IPS-15b (cell line): ENCODE data around the gene DUSP21.
"Not testable (repeated sequence)": the region's sequence is repeated elsewhere in the genome, so short reads cannot be mapped to it uniquely, and the experiment has no call there.

Experiments
- H3K27me3 ChIP-seq: one replicate; pipeline ENCODE4 v1.6.1; 2013; ENCODE audit warnings: low read length; ENCODE audit not compliant: control insufficient read depth, insufficient read depth
- H3K36me3 ChIP-seq: one replicate; pipeline ENCODE4 v1.6.1; 2013; ENCODE audit warnings: low read length; ENCODE audit not compliant: control insufficient read depth, insufficient read depth
- H3K4me1 ChIP-seq: one replicate; pipeline ENCODE4 v1.6.1; 2013; ENCODE audit warnings: mild to moderate bottlenecking, low read length; ENCODE audit not compliant: control insufficient read depth, insufficient read depth
- H3K4me3 ChIP-seq: one replicate; pipeline ENCODE4 v1.5.1; 2013; ENCODE audit warnings: low read depth, low read length
- H3K9ac ChIP-seq: one replicate; pipeline ENCODE4 v1.6.1; 2013; ENCODE audit warnings: low read depth, mild to moderate bottlenecking, low read length
- H3K9me3 ChIP-seq: one replicate; pipeline ENCODE4 v1.6.1; 2013; ENCODE audit warnings: mild to moderate bottlenecking, low read length; ENCODE audit not compliant: control insufficient read depth, insufficient read depth

The DUSP21 gene

DNA sequence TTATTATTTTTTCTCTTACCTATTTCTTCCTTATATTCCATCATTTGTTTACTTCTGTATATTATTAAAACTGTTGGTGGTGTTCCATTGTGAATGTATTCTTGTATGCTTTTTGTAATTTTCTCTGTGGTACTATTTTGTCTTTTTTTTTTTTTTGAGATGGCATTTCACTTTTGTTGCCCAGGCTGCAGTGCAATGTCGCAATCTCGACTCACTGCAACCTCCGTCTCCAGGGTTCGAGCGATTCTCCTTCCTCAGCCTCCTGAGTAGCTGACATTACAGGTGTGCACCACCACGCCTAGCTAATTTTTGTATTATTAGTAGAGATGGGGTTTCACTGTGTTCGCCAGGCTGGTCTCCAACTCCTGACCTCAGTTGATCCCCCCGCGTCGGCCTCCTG, 37.7 kb downstream of the DUSP21 start:
- no peak overlapping the region for H3K9ac ChIP-seq
- H3K4me3 ChIP-seq, result no peak overlapping the region
- H3K36me3 ChIP-seq, result no peaks in the 10 kb centered on the region
- no peaks in the 10 kb centered on the region for H3K9me3 ChIP-seq
- H3K27me3 ChIP-seq, result no peaks in the 10 kb centered on the region
- H3K4me1 ChIP-seq, result no peaks in the 10 kb centered on the region

DNA sequence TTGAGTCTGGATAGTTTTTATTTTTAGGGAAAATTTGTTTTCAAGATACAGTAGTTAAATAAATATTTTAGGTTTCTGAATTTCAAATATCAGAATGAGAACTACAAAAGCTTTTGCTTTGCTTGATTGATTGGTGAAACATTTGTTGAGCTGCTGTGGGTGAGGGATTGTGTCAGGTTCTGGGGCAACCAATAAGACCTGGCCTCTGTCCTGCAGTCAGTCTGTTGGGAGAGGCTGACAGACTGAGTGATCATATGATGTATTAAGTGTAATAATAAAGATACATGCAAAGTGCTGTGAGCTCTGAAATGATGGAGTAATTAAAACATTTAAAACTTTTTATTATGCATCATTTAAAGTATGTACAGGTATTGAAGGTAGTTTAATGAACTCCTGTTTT, 38.8 kb downstream of the DUSP21 start:
- Histone ChIP-seq H3K27me3 (no peaks in the 10 kb centered on the region), H3K4me3 (no peak overlapping the region), H3K9ac (no peak overlapping the region), H3K9me3 (no peaks in the 10 kb centered on the region), H3K36me3 (no peaks in the 10 kb centered on the region), H3K4me1 (no peaks in the 10 kb centered on the region)

DNA sequence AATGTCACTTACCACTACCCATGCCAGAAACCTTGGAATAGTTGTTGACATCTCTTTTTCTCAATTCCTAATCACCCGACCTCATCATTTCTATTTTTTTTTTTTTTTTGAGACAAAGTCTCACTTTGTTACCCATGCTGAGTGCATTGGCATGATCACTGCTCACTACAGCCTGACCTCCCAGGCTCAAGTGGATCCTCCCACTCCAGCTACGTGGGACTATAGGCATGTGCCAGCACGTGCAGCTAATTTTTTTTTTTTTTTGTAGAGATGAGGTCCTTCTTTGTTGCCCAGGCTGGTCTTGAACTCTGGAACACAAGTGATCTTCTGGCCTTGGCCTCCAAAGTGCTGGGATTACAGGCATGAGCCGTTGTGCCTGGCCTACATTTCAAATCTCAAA, 41.1 kb downstream of the DUSP21 start:
- Histone ChIP-seq H3K4me1 (no peaks in the 10 kb centered on the region), H3K4me3 (no peak overlapping the region), H3K9ac (no peak overlapping the region), H3K36me3 (no peaks in the 10 kb centered on the region), H3K9me3 (no peaks in the 10 kb centered on the region), H3K27me3 (no peaks in the 10 kb centered on the region)

DNA sequence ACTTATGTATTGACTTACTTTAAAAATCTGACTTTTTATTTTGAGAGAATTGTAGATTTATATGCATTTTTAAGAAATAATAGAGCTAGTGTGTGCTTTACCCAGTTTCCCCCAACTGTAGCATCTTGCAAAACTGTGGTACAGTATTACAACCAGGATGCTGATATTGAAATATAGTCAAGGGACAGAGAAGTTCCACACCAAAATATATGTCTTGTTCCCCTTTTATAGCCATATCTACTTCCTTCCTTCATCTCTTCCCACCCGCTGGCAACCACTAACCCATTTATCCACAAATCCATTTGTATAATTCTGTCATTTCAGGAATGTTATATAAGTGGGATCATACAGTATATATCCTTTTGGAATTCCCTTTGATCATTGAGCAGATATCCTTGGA, 46.0 kb downstream of the DUSP21 start:
- no peak overlapping the region for H3K4me3 ChIP-seq
- H3K36me3 ChIP-seq, result no peaks in the 10 kb centered on the region
- no peaks in the 10 kb centered on the region for H3K9me3 ChIP-seq
- no peak overlapping the region for H3K9ac ChIP-seq
- peaks cover 2% of the 10 kb centered on the region for H3K4me1 ChIP-seq
- H3K27me3 ChIP-seq, result no peaks in the 10 kb centered on the region

DNA sequence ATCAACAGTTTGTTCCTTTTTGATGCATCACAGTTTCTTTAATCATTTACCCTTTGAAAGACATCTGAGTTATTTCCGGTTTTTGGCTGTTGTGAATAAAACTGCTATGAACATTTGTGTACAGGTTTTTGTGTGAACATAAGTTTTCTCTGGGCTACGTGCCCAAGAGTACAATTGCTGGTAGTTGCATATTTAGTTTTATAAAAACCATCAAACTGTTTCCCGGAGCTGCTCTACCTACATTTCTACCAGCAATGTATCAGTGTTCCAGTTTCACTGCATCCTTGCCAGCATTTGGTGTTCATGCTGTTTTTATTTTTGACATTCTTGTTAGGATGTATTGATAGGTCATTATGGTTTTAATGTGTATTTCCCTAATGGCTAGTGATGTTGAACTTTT, 46.4 kb downstream of the DUSP21 start:
- Histone ChIP-seq H3K9me3 (no peaks in the 10 kb centered on the region), H3K36me3 (no peaks in the 10 kb centered on the region)

DNA sequence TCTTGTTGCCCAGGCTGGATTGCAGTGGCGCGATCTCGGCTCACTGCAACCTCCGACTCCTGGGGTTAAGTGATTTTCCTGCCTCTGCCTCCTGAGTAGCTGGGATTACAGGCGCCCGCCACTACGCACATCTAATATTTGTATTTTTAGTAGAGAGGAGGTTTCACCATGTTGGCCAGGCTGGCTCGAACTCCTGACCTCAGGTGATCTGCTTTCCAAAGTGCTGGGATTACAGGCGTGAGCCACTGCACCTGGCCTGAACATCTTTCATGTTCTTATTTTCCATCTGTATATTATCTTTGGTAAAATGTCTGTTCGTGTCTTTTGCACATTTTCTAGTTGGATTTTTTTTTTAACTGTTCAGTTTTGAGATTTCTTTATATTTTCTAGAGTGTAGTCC, 46.9 kb downstream of the DUSP21 start:
- not testable (repeated sequence) for H3K36me3 ChIP-seq, H3K9ac ChIP-seq, H3K4me1 ChIP-seq, H3K9me3 ChIP-seq, H3K4me3 ChIP-seq, H3K27me3 ChIP-seq

More for the DNA sequence above, 46.4 kb downstream of the DUSP21 start:
- H3K4me1 ChIP-seq, result peaks cover 2% of the 10 kb centered on the region
- no peak overlapping the region for H3K4me3 ChIP-seq
- no peaks in the 10 kb centered on the region for H3K27me3 ChIP-seq
- H3K9ac ChIP-seq, result no peak overlapping the region

DNA sequence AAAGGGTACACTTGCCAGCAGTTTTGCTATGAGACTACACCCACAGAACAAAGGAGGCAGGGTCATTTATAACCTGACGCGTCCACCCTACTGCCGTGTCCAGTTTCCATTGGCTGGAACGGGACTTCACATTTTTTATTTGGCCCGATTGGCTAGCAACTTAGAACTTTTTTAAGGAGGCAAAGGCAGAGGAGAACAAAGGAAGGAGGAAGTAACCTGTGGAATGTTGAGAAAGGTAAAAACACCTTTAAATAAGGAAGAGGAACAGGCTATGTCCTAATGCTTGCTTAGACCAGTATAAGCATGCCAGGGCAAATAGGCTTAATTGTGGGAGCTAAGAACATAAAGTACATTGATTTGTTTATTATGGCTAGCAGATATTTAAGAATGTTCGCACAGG, 47.8 kb downstream of the DUSP21 start:
- no peak overlapping the region for H3K4me3 ChIP-seq
- no peaks in the 10 kb centered on the region for H3K36me3 ChIP-seq
- peaks cover 2% of the 10 kb centered on the region for H3K4me1 ChIP-seq
- H3K9me3 ChIP-seq, result no peaks in the 10 kb centered on the region
- no peaks in the 10 kb centered on the region for H3K27me3 ChIP-seq
- H3K9ac ChIP-seq, result no peak overlapping the region
